Embryonic facial prominence (tissue), 1 donor: ENCODE results near the gene KCNG4.

Experiments used
- DNase-seq: peaks from one replicate; pipeline ENCODE4 v3.0.0-alpha.2; 2016; ENCODE audit errors: extremely low spot score

KCNG4 gene

GRCh38 chr16:84266451-84266850 lies 26.6 kb upstream of the KCNG4 start:
- DNase-seq: no peak

GRCh38 chr16:84262939-84263338 lies 23.1 kb upstream of the KCNG4 start:
- no peak for DNase-seq

GRCh38 chr16:84262031-84262430 lies 22.2 kb upstream of the KCNG4 start:
- no peak for DNase-seq

GRCh38 chr16:84260766-84261554 lies 21.1 kb upstream of the KCNG4 start:
- DNase-seq: no peak

GRCh38 chr16:84259691-84260090 lies 19.9 kb upstream of the KCNG4 start:
- DNase-seq: no peak

- DNase-seq: no peak
These were observed 18.5 kb upstream of the KCNG4 start for GRCh38 chr16:84258266-84258665.

- no peak for DNase-seq
These were observed 15.4 kb upstream of the KCNG4 start for GRCh38 chr16:84255050-84255810.

GRCh38 chr16:84254062-84254461 lies 14.2 kb upstream of the KCNG4 start:
- no peak for DNase-seq

GRCh38 chr16:84253173-84253572 lies 13.4 kb upstream of the KCNG4 start:
- no peak for DNase-seq

GRCh38 chr16:84252184-84252583 lies 12.4 kb upstream of the KCNG4 start:
- DNase-seq: no peak

- DNase-seq: no peak
These were observed 8.0 kb upstream of the KCNG4 start for GRCh38 chr16:84247844-84248243.

- no peak for DNase-seq
These were observed 7.5 kb upstream of the KCNG4 start for GRCh38 chr16:84247331-84247730.

- DNase-seq: no peak
These were observed 6.9 kb upstream of the KCNG4 start for GRCh38 chr16:84246679-84247077.

GRCh38 chr16:84245956-84246678 lies 6.3 kb upstream of the KCNG4 start:
- no peak for DNase-seq

- DNase-seq: no peak
These were observed 4.9 kb upstream of the KCNG4 start for GRCh38 chr16:84244728-84245127.

GRCh38 chr16:84243732-84244131 lies 3.9 kb upstream of the KCNG4 start:
- no peak for DNase-seq

GRCh38 chr16:84242839-84243238 lies 3.0 kb upstream of the KCNG4 start:
- no peak for DNase-seq

GRCh38 chr16:84241778-84242177 lies 2.0 kb upstream of the KCNG4 start:
- no peak for DNase-seq

GRCh38 chr16:84240455-84240854 lies 643 bp upstream of the KCNG4 start:
- no peak for DNase-seq

GRCh38 chr16:84239141-84239769 lies 557 bp downstream of the KCNG4 start:
- DNase-seq: no peak

- DNase-seq: no peak
These were observed 1.6 kb downstream of the KCNG4 start for GRCh38 chr16:84237994-84238750.
